Lower leg skin (tissue), 3 donors: ENCODE measurements around the gene RSPH9.

Source experiments
- CTCF ChIP-seq, 3 donors: fragments of 450-650 bp; IDR thresholded peaks; one replicate each; pipeline ENCODE4 v1.5.1; 2016; ENCODE audit warnings: antibody characterized with exemption in 3 of 3, mild to moderate bottlenecking in 3 of 3, moderate library complexity in 2 of 3
- POLR2A ChIP-seq, 2 donors: fragments of 450-650 bp; IDR thresholded peaks; one replicate each; pipeline ENCODE4 v1.6.1; 2016 to 2017; ENCODE audit warnings: antibody characterized with exemption in 2 of 2, mild to moderate bottlenecking in 1 of 2, moderate library complexity in 1 of 2

GRCh38 chr6:43709654-43710303, 64.9 kb downstream of the RSPH9 start:
- TF ChIP-seq CTCF (IDR thresholded peaks at IDR 0.05): no peak
- TF ChIP-seq POLR2A (IDR thresholded peaks at IDR 0.05): no peak
